COR-L47 (cell line): Measurements from ENCODE around the gene IFI44L.

ENCODE experiments used
- DNase-seq: peaks from one replicate; lab custom pipeline; 2025; lab: John Stamatoyannopoulos, UW

Gene IFI44L

GRCh38 chr1:78619803-78620579 lies at the start of gene IFI44L:
Gene IFI44L (plus strand): TSS chr1:78620448. CDS start chr1:78627916, 7,468 bp downstream.
- DNase-seq, result no peak

- no peak for DNase-seq
Measured at GRCh38 chr1:78570539-78570938, 49.7 kb upstream of the IFI44L start.

GRCh38 chr1:78577257-78578100 lies 42.8 kb upstream of the IFI44L start:
- DNase-seq, result no peak

GRCh38 chr1:78586572-78586971 lies 33.7 kb upstream of the IFI44L start:
- DNase-seq, result no peak

- no peak for DNase-seq
Measured at GRCh38 chr1:78587211-78587610, 33.0 kb upstream of the IFI44L start.

- no peak for DNase-seq
Measured at GRCh38 chr1:78591971-78592370, 28.3 kb upstream of the IFI44L start.

GRCh38 chr1:78599294-78599693 lies 21.0 kb upstream of the IFI44L start:
- no peak for DNase-seq

- DNase-seq, result no peak
Measured at GRCh38 chr1:78601068-78601467, 19.2 kb upstream of the IFI44L start.

- no peak for DNase-seq
Measured at GRCh38 chr1:78603206-78603605, 17.0 kb upstream of the IFI44L start.

GRCh38 chr1:78604643-78605042 lies 15.6 kb upstream of the IFI44L start:
- DNase-seq, result no peak

GRCh38 chr1:78606274-78606673 lies 14.0 kb upstream of the IFI44L start:
- no peak for DNase-seq

- DNase-seq, result no peak
Measured at GRCh38 chr1:78607334-78607927, 12.8 kb upstream of the IFI44L start.

GRCh38 chr1:78607944-78608343 lies 12.3 kb upstream of the IFI44L start:
- no peak for DNase-seq

GRCh38 chr1:78617615-78618026 lies 2.6 kb upstream of the IFI44L start:
- peak; percentile 80 for DNase-seq

GRCh38 chr1:78619032-78619431 lies 1.2 kb upstream of the IFI44L start:
- no peak for DNase-seq

- no peak for DNase-seq
Measured at GRCh38 chr1:78619446-78619802, 824 bp upstream of the IFI44L start.

- DNase-seq, result no peak
Measured at GRCh38 chr1:78620666-78621065, 418 bp downstream of the IFI44L start.

- no peak for DNase-seq
Measured at GRCh38 chr1:78622548-78622947, 2.3 kb downstream of the IFI44L start.

GRCh38 chr1:78624035-78624434 lies 3.8 kb downstream of the IFI44L start:
- no peak for DNase-seq

GRCh38 chr1:78627321-78627720 lies 7.1 kb downstream of the IFI44L start:
- DNase-seq, result no peak

- DNase-seq, result no peak
Measured at GRCh38 chr1:78630600-78630999, 10.4 kb downstream of the IFI44L start.

GRCh38 chr1:78633209-78633608 lies 13.0 kb downstream of the IFI44L start:
- no peak for DNase-seq

GRCh38 chr1:78640462-78640861 lies 20.2 kb downstream of the IFI44L start:
- DNase-seq, result no peak
